Measurements from ENCODE around the gene PLXDC1.
A peak's percentile ranks its signal among the peaks of the same experiment; 100 is the strongest.
"Not testable (repeated sequence)": the region's sequence is repeated elsewhere in the genome, so short reads cannot be mapped to it uniquely, and the experiment has no call there.

Gene PLXDC1

GRCh38 chr17:39155654-39156053, 4.2 kb upstream of the PLXDC1 start:
- no peak for DNase-seq (ENCODE audit: low read depth in 2 of 2)

- peak; percentile 89 to 90 for DNase-seq (ENCODE audit: low read depth in 2 of 2)
These were observed 2.2 kb upstream of the PLXDC1 start for GRCh38 chr17:39153599-39154051.

GRCh38 chr17:39151943-39152818, 744 bp upstream of the PLXDC1 start:
- no peak for DNase-seq (ENCODE audit: low read depth in 2 of 2)

GRCh38 chr17:39150795-39151149, 665 bp downstream of the PLXDC1 start:
- DNase-seq (ENCODE audit: low read depth in 2 of 2) = no peak

- DNase-seq (ENCODE audit: low read depth in 2 of 2) = no peak
These were observed 1.3 kb downstream of the PLXDC1 start for GRCh38 chr17:39150104-39150634.

- no peak for DNase-seq (ENCODE audit: low read depth in 2 of 2)
These were observed 3.9 kb downstream of the PLXDC1 start for GRCh38 chr17:39147221-39148185.

GRCh38 chr17:39146273-39146672, 5.2 kb downstream of the PLXDC1 start:
- DNase-seq (ENCODE audit: low read depth in 2 of 2) = no peak

GRCh38 chr17:39145143-39145542, 6.3 kb downstream of the PLXDC1 start:
- DNase-seq (ENCODE audit: low read depth in 2 of 2) = no peak

GRCh38 chr17:39144416-39144840, 7.0 kb downstream of the PLXDC1 start:
- DNase-seq (ENCODE audit: low read depth in 2 of 2) = no peak

- no peak for DNase-seq (ENCODE audit: low read depth in 2 of 2)
These were observed 7.8 kb downstream of the PLXDC1 start for GRCh38 chr17:39143552-39144093.

- DNase-seq (ENCODE audit: low read depth in 2 of 2) = no peak
These were observed 9.3 kb downstream of the PLXDC1 start for GRCh38 chr17:39141915-39142664.

- no peak for DNase-seq (ENCODE audit: low read depth in 2 of 2)
These were observed 10.1 kb downstream of the PLXDC1 start for GRCh38 chr17:39141294-39141693.

- DNase-seq (ENCODE audit: low read depth in 2 of 2) = no peak
These were observed 11.9 kb downstream of the PLXDC1 start for GRCh38 chr17:39139561-39139960.

- DNase-seq (ENCODE audit: low read depth in 2 of 2) = no peak
These were observed 12.3 kb downstream of the PLXDC1 start for GRCh38 chr17:39139161-39139511.

- DNase-seq (ENCODE audit: low read depth in 2 of 2) = no peak
These were observed 12.8 kb downstream of the PLXDC1 start for GRCh38 chr17:39138431-39139160.

- DNase-seq (ENCODE audit: low read depth in 2 of 2) = no peak
These were observed 16.6 kb downstream of the PLXDC1 start for GRCh38 chr17:39134878-39135277.

GRCh38 chr17:39132192-39132610, 19.2 kb downstream of the PLXDC1 start:
- no peak for DNase-seq (ENCODE audit: low read depth in 2 of 2)

GRCh38 chr17:39131616-39132015, 19.8 kb downstream of the PLXDC1 start:
- DNase-seq (ENCODE audit: low read depth in 2 of 2) = no peak

- no peak for DNase-seq (ENCODE audit: low read depth in 2 of 2)
These were observed 21.2 kb downstream of the PLXDC1 start for GRCh38 chr17:39130205-39130604.

GRCh38 chr17:39129544-39129943, 21.9 kb downstream of the PLXDC1 start:
- DNase-seq (ENCODE audit: low read depth in 2 of 2) = not testable (repeated sequence)

GRCh38 chr17:39126436-39126835, 25.0 kb downstream of the PLXDC1 start:
- no peak for DNase-seq (ENCODE audit: low read depth in 2 of 2)
